Esophagus squamous epithelium (tissue), 5 donors: ENCODE data around the gene PTGER2. TPM values are rescaled to one million over a fixed set of nuclear protein-coding genes. Genes with fewer than 3 reads are reported as not detected.

ENCODE experiments used
- DNase-seq: peaks from one replicate; lab custom pipeline; 2025; lab: John Stamatoyannopoulos, UW
- H3K27ac ChIP-seq, 4 donors: fragments of 200-600 bp; sonication (generic); one replicate each; pipeline ENCODE4 v1.5.1; 2016 to 2019; ENCODE audit warnings: mild to moderate bottlenecking in 1 of 4
- H3K27me3 ChIP-seq, 4 donors: fragments of 200-600 bp; sonication (generic); 1 replicate in 3 of 4; 2 replicates in 1 of 4; pipeline versions ENCODE4 v1.5.1 to v1.6.0; 2017 to 2021; ENCODE audit warnings: antibody characterized with exemption in 1 of 4
- H3K36me3 ChIP-seq, 3 donors: fragments of 200-600 bp; sonication (generic); one replicate each; pipeline ENCODE4 v1.5.1; 2016 to 2019
- H3K4me1 ChIP-seq, 3 donors: fragments of 200-600 bp; sonication (generic); one replicate each; pipeline ENCODE4 v1.5.1; 2017 to 2019
- H3K4me3 ChIP-seq, 4 donors: fragments of 200-600 bp; sonication (generic); 1 replicate in 3 of 4; 2 replicates in 1 of 4; pipeline ENCODE4 v1.5.1; 2016 to 2019; ENCODE audit warnings: mild to moderate bottlenecking in 2 of 4, moderate library complexity in 1 of 4
- H3K9me3 ChIP-seq, 3 donors: fragments of 200-600 bp; sonication (generic); one replicate each; pipeline ENCODE4 v1.5.1; 2016 to 2019
- POLR2A ChIP-seq, 4 donors: fragments of 450-650 bp; IDR thresholded peaks; one replicate each; pipeline ENCODE4 v1.6.1; 2017; ENCODE audit warnings: antibody characterized with exemption in 4 of 4, mild to moderate bottlenecking in 4 of 4, moderate library complexity in 3 of 4
- WGBS, 2 donors: methylation state at CpG; one replicate each; pipeline ENCODE4 v1.1.5; 2018; 5-methylcytosine and 5-hydroxymethylcytosine counted together
- intact Hi-C: fragments of 100-400 bp; cut with DNase I; formaldehyde crosslinking; loops from one replicate; pipeline ENCODE4 v1.15.0; 2022
- total RNA-seq, 4 donors: library from RNA; depleted of rRNA; stranded (reverse); fragments of >200 nt; gene quantifications; one replicate each; pipeline ENCODE4 v1.1.0, GENCODE V29; 2016
- TF ChIP-seq, protein P1 (sequence below), 6 experiments: fragments of 450-650 bp in 4 of 6; fragments of 200-600 bp in 2 of 6; sonication (generic) in 2 of 6; IDR thresholded peaks; one replicate each; pipeline ENCODE4 v1.5.1; 2016 to 2019; ENCODE audit warnings: antibody characterized with exemption in 6 of 6, mild to moderate bottlenecking in 4 of 6, moderate library complexity in 4 of 6
- donor health status: DM: yes; HTN: yes; CAD: no.

The PTGER2 gene
- total RNA-seq, 4 donors from 2014 or later, result 0.31 to 2.5 (median 1.1) TPM; not detected in 1

DNA sequence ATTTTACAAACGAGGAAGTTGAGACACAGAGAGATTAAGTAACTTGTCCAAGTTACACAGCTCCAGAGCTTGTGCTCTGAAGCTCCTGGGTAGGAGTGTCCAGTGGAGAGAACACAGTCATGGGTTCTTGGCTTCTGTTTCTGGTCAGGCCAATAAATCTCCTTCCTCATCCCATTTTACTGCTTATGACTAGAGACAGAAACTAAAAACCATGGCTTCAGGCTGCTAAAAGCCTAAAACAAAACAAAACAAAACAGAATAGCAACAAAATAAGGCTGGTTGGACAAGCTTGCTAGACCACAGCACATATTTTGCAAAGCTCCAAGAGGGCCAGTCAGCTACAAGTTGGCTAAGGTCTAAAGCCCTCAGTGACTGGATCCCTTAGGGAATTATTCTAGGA, 49.8 kb downstream of the PTGER2 start:
- no peak overlapping the region for H3K4me3 ChIP-seq
- intact Hi-C loops, result no loop called here
- TF ChIP-seq, protein P1, sequence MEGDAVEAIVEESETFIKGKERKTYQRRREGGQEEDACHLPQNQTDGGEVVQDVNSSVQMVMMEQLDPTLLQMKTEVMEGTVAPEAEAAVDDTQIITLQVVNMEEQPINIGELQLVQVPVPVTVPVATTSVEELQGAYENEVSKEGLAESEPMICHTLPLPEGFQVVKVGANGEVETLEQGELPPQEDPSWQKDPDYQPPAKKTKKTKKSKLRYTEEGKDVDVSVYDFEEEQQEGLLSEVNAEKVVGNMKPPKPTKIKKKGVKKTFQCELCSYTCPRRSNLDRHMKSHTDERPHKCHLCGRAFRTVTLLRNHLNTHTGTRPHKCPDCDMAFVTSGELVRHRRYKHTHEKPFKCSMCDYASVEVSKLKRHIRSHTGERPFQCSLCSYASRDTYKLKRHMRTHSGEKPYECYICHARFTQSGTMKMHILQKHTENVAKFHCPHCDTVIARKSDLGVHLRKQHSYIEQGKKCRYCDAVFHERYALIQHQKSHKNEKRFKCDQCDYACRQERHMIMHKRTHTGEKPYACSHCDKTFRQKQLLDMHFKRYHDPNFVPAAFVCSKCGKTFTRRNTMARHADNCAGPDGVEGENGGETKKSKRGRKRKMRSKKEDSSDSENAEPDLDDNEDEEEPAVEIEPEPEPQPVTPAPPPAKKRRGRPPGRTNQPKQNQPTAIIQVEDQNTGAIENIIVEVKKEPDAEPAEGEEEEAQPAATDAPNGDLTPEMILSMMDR (IDR thresholded peaks at IDR 0.05), result no peak
- no peak for TF ChIP-seq POLR2A (IDR thresholded peaks at IDR 0.05)
- peak overlapping the region in 1 of 4 donors; percentile 26 for H3K27ac ChIP-seq
- 43 to 63% methylated on average over 1 of the region's 1 CpG for WGBS, 2 donors
- H3K27me3 ChIP-seq, result no peaks in the 10 kb centered on the region
- DNase-seq, result no peak
- H3K36me3 ChIP-seq, result no peaks in the 10 kb centered on the region
- peaks cover 0 to 5% (median 0%) of the 10 kb centered on the region in 3 donors for H3K4me1 ChIP-seq
- no peaks in the 10 kb centered on the region for H3K9me3 ChIP-seq

- no peak overlapping the region for H3K4me3 ChIP-seq
- H3K27ac ChIP-seq, result peak overlapping the region in 1 of 4 donors; percentile 26
- H3K27me3 ChIP-seq, result no peaks in the 10 kb centered on the region
- DNase-seq, result no peak
- TF ChIP-seq, protein P1 (IDR thresholded peaks at IDR 0.05), result no peak
- TF ChIP-seq POLR2A (IDR thresholded peaks at IDR 0.05), result no peak
- intact Hi-C loops, result no loop called here
- no peaks in the 10 kb centered on the region for H3K36me3 ChIP-seq
- 69 to 70% methylated on average over 1 of the region's 1 CpG for WGBS, 2 donors
- H3K9me3 ChIP-seq, result no peaks in the 10 kb centered on the region
- peaks cover 0 to 9% (median 0%) of the 10 kb centered on the region in 3 donors for H3K4me1 ChIP-seq
These were observed 51.0 kb downstream of the PTGER2 start for GRCh38 chr14:52365071-52365470.

- no peaks in the 10 kb centered on the region for H3K27me3 ChIP-seq
- no peak overlapping the region for H3K27ac ChIP-seq
- H3K4me1 ChIP-seq, result peaks cover 0 to 4% (median 0%) of the 10 kb centered on the region in 3 donors
- TF ChIP-seq, protein P1 (IDR thresholded peaks at IDR 0.05), result no peak
- no peak for TF ChIP-seq POLR2A (IDR thresholded peaks at IDR 0.05)
- H3K9me3 ChIP-seq, result no peaks in the 10 kb centered on the region
- no peak overlapping the region for H3K4me3 ChIP-seq
- no peaks in the 10 kb centered on the region for H3K36me3 ChIP-seq
- 55 to 58% methylated on average over 3 of the region's 3 CpGs for WGBS, 2 donors
- intact Hi-C loops, result no loop called here
- DNase-seq, result no peak
These were observed 52.7 kb downstream of the PTGER2 start for GRCh38 chr14:52366796-52367315.

- H3K4me1 ChIP-seq, result peaks cover 0 to 4% (median 0%) of the 10 kb centered on the region in 3 donors
- no peak for DNase-seq
- 53 to 61% methylated on average over 3 of the region's 3 CpGs for WGBS, 2 donors
- H3K36me3 ChIP-seq, result no peaks in the 10 kb centered on the region
- H3K4me3 ChIP-seq, result no peak overlapping the region
- H3K9me3 ChIP-seq, result no peaks in the 10 kb centered on the region
- intact Hi-C loops, result no loop called here
- H3K27me3 ChIP-seq, result no peaks in the 10 kb centered on the region
- H3K27ac ChIP-seq, result peak overlapping the region in 1 of 4 donors; percentile 36
- TF ChIP-seq POLR2A (IDR thresholded peaks at IDR 0.05), result no peak
- TF ChIP-seq, protein P1 (IDR thresholded peaks at IDR 0.05), result no peak
These were observed 55.2 kb downstream of the PTGER2 start for GRCh38 chr14:52369305-52369801.

GRCh38 chr14:52370406-52370935, 56.4 kb downstream of the PTGER2 start:
- DNase-seq, result no peak
- intact Hi-C loops, result no loop called here
- Histone ChIP-seq H3K36me3 (no peaks in the 10 kb centered on the region), H3K4me1 (peaks cover 0 to 4% (median 0%) of the 10 kb centered on the region in 3 donors), H3K9me3 (no peaks in the 10 kb centered on the region), H3K27ac (no peak overlapping the region), H3K4me3 (no peak overlapping the region), H3K27me3 (no peaks in the 10 kb centered on the region)
- 43 to 54% methylated on average over 4 of the region's 4 CpGs for WGBS, 2 donors
- TF ChIP-seq, protein P1 (IDR thresholded peaks at IDR 0.05), result no peak
- TF ChIP-seq POLR2A (IDR thresholded peaks at IDR 0.05), result no peak
